ENCODE results near the gene DLGAP5. TPM values are rescaled to one million over a fixed set of nuclear protein-coding genes. Genes with fewer than 3 reads are reported as not detected.

The DLGAP5 gene
- total RNA-seq, 1 donor from 2014 or later, result 4.4 TPM

DNA sequence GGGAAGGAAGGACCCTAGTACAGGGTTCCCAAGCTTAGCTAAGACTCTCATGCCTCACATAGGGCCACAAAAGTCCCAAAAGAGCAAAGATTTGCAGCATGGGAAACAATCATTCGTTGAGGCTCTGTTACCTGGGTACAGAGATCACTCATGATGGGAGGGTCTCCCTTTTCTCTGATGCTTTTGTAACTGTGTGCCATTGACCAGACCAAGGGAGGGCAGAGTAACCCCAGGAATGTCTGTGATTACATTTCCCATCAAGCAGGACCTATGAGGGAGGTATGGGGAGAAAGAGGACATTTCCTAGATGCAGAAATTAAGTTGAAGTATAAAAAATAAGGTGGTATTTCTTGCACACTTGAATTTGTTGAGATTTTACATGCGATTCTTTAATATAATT, 16.4 kb upstream of the DLGAP5 start:
- Histone ChIP-seq H3K27me3 (ENCODE audit: control insufficient read depth, insufficient read depth, low read length) (no peaks in the 10 kb centered on the region), H3K4me3 (ENCODE audit: low read depth, low read length) (no peak overlapping the region), H3K36me3 (ENCODE audit: control insufficient read depth, insufficient read depth, low read length) (no peaks in the 10 kb centered on the region)
- TF ChIP-seq, protein P1, sequence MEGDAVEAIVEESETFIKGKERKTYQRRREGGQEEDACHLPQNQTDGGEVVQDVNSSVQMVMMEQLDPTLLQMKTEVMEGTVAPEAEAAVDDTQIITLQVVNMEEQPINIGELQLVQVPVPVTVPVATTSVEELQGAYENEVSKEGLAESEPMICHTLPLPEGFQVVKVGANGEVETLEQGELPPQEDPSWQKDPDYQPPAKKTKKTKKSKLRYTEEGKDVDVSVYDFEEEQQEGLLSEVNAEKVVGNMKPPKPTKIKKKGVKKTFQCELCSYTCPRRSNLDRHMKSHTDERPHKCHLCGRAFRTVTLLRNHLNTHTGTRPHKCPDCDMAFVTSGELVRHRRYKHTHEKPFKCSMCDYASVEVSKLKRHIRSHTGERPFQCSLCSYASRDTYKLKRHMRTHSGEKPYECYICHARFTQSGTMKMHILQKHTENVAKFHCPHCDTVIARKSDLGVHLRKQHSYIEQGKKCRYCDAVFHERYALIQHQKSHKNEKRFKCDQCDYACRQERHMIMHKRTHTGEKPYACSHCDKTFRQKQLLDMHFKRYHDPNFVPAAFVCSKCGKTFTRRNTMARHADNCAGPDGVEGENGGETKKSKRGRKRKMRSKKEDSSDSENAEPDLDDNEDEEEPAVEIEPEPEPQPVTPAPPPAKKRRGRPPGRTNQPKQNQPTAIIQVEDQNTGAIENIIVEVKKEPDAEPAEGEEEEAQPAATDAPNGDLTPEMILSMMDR (IDR thresholded peaks at IDR 0.05; ENCODE audit: insufficient read depth, low read length, poor library complexity, severe bottlenecking), result no peak
- no peak for DNase-seq (ENCODE audit: low read depth)

DNA sequence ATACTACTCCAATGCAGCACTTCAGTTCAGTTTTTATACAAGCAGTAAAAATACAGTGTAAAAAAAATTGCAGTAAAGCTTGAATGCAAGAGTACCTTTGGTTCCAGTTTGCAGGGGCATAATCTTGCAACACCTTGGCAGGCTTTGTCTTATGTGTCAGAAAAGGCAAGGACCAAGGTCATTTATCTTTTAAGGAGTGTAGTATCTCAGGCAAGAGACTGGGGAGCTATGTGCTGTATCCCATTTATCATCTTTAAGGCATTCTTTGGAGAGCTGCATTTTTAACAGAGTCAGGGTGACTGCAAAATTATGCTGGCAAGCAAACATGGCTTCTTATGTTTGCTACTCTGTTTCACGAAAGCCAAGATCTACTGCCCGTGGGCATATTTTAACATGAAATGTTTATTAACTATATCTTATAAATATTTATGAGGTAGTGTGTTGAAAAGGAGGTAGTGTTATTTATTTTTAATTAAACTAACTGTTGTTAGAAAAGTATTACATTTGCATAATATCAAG, 14.8 kb upstream of the DLGAP5 start:
- no peak for DNase-seq (ENCODE audit: low read depth)
- H3K4me3 ChIP-seq (ENCODE audit: low read depth, low read length), result no peak overlapping the region
- H3K27me3 ChIP-seq (ENCODE audit: control insufficient read depth, insufficient read depth, low read length), result no peaks in the 10 kb centered on the region
- no peaks in the 10 kb centered on the region for H3K36me3 ChIP-seq (ENCODE audit: control insufficient read depth, insufficient read depth, low read length)
- TF ChIP-seq, protein P1 (IDR thresholded peaks at IDR 0.05; ENCODE audit: insufficient read depth, low read length, poor library complexity, severe bottlenecking), result no peak

DNA sequence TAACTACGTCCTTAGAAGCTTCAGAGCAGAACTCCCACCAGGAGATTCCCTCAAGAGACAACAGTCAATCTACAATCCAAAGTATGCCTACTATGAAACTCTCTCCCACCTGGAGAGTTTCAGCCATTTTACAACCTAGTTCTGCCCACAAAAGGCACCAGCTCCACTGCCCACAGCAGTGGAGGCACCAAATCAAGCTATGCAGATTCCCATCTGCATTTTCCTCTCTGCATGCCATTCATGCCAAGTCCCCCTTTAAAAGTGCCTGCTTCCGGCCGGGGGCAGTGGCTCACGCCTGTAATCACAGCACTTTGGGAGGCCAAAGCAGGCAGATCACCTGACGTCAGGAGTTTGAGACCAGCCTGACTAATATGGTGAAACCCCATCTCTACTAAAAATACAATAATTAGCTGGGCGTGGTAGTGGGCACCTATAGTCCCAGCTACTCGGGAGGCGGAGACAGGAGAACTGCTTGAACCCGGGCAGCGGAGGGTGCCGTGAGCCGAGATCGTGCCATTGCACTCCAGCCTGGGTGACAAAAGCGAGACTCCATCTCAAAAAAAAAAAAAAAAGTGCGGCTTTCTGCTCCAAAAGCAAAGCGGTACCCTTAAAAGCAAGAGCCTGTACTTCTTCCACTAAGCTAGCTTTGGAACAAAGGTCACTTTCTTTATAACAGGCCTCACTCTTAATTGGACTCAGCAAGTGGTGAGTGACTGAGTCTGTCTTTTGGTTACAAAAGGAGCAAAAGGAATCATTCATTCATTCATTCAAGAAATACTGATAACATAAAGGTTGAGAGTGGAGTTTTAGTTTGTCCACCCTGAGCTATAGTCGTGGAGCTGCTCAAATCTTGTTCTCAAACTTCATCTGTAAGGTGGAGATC, 10.1 kb upstream of the DLGAP5 start:
- no peaks in the 10 kb centered on the region for H3K27me3 ChIP-seq (ENCODE audit: control insufficient read depth, insufficient read depth, low read length)
- TF ChIP-seq, protein P1 (IDR thresholded peaks at IDR 0.05; ENCODE audit: insufficient read depth, low read length, poor library complexity, severe bottlenecking), result no peak
- no peak for DNase-seq (ENCODE audit: low read depth)
- no peaks in the 10 kb centered on the region for H3K36me3 ChIP-seq (ENCODE audit: control insufficient read depth, insufficient read depth, low read length)
- H3K4me3 ChIP-seq (ENCODE audit: low read depth, low read length), result no peak overlapping the region

GRCh38 chr14:55200651-55201050, 9.3 kb upstream of the DLGAP5 start:
- Histone ChIP-seq H3K4me3 (ENCODE audit: low read depth, low read length) (no peak overlapping the region), H3K27me3 (ENCODE audit: control insufficient read depth, insufficient read depth, low read length) (no peaks in the 10 kb centered on the region), H3K36me3 (ENCODE audit: control insufficient read depth, insufficient read depth, low read length) (no peaks in the 10 kb centered on the region)
- DNase-seq (ENCODE audit: low read depth), result no peak
- TF ChIP-seq, protein P1 (IDR thresholded peaks at IDR 0.05; ENCODE audit: insufficient read depth, low read length, poor library complexity, severe bottlenecking), result no peak

GRCh38 chr14:55198749-55199148, 7.4 kb upstream of the DLGAP5 start:
- DNase-seq (ENCODE audit: low read depth), result no peak
- Histone ChIP-seq H3K4me3 (ENCODE audit: low read depth, low read length) (no peak overlapping the region), H3K27me3 (ENCODE audit: control insufficient read depth, insufficient read depth, low read length) (no peaks in the 10 kb centered on the region), H3K36me3 (ENCODE audit: control insufficient read depth, insufficient read depth, low read length) (no peaks in the 10 kb centered on the region)
- TF ChIP-seq, protein P1 (IDR thresholded peaks at IDR 0.05; ENCODE audit: insufficient read depth, low read length, poor library complexity, severe bottlenecking), result no peak
